ENCODE data around the gene ACER3.
"Not testable (repeated sequence)": the region's sequence is repeated elsewhere in the genome, so short reads cannot be mapped to it uniquely, and the experiment has no call there.

ACER3 gene

GRCh38 chr11:76880956-76881355, 20.2 kb downstream of the ACER3 start:
- no peak for DNase-seq

DNA sequence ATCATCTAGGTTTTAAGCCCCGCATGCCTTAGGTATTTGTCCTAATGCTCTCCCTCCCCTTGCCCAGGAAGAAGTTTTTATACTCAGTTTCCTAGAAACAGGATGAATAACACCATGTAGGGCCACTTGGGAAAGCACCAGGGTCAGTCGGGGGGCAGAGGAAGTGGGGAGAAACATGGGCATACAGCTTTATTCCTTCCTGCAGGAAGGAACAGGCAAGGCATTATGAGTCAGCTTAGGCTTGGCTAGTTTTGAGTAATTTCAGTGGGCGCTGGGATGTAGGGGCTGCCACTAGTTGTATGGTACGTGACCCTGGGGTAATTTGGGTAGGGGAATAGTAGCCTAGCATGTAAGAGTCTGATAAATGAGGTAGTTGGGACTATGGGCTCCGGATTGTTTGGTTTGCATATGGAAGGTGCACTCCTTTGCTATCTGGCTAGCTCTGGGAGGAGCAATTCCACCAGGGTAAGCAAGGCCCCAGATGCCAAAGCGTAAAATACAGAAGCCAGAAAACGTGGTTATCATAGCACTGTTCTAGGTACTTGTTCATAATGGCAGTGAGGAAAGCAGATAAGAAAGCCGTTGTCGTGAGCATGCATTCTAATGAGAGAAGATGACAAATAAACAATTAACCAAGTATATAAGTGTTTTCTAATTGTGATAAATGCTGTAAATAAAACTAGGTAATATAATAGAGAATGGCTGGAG, 24.8 kb downstream of the ACER3 start:
- DNase-seq = no peak

DNA sequence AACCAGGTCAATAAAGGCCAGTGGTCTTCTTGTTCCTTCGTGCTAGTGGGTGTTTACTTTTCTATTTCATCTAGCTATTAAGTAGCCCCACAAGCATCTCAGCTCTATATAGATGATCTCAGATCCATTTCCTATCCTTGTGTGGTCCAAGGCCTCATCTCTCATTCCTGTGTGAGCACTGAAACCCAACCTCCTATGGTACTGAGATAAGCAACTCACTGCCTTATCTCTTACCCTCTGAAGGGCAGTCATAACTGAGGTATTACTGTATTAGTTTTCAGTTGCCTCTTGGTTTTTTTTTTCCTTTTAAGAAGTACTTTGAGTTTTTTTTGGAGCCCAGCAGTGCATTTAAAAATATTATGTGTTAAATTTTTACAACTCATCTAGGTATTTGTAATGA, 28.3 kb downstream of the ACER3 start:
- no peak for DNase-seq

GRCh38 chr11:76889411-76889975, 28.8 kb downstream of the ACER3 start:
- no peak for DNase-seq

DNA sequence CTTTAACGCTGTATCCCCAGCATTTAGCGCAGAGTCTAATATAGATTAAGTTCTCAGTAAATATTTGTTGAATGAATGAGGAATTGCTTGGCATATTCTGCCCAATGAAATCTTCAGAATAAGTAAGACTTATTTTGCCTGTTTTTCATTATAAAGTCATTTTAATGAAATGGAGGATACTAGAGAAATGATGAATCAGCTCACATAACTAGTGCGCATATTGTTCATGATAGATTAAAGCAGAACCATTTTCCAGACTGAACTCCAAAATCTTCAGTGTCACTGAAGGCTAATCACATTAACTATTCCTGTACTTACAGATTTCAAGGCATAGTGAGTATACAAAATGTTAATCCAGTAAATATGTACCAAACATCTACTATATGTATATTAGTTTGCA, 29.6 kb downstream of the ACER3 start:
- no peak for DNase-seq

DNA sequence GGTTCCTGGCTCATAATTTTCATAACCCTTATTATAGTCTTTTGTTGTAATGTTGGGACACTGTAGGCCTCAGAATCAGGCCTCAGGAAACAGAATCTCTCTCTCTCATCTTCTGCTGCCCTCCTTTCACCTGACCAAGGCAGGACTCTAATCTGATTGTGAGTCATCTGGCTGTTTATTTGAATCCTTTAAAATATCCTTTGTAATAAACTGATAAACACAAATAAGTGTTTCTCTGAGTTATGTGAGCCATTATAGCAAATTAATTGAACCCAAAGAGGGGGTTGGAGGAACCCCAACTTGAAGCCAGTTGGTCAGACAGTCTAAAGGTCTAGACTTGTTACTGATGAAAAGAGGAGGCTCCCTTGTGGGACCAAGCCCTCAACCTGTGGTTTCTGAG, 30.6 kb downstream of the ACER3 start:
- no peak for DNase-seq

- no peak for DNase-seq
Observed at GRCh38 chr11:76891793-76892192, 31.1 kb downstream of the ACER3 start.

DNA sequence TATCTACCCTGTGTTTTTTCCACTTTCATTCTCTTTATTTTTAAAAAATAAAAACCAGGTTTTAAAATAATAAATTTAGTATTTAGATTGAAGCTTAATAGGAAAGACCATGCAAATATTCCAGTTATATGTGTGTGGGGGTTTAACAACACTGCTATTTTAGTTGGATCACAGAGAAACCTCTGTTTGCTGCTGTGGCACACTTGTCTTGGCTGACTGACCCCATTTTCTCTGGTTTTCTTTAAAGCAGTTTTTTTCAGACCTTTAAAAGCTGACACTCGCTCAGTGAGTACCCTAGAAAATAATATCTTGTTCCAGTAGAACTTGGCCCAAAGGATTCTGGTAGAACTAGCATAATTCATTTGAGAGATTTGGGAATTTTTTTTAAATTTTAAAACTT, 31.6 kb downstream of the ACER3 start:
- no peak for DNase-seq

GRCh38 chr11:76897233-76897632, 36.5 kb downstream of the ACER3 start:
- no peak for DNase-seq

DNA sequence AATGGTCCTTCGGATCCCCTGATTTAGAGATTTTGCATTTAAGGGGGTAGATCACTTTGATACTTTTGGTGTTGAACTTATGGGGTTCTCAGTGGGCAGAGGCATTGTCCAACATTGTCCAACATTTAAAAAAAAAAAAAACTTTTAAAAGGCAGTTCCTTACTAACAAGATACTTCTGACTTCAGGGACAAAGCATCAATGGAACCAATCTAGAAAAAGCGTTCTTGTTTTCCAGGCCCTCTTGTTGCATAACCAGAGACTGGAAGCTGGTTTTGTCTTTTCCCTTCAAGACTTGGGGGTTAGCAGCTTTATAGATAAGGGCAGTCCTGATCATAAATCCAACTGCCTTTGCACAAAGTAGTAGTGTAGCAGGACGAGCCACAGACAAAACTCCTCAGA, 40.4 kb downstream of the ACER3 start:
- DNase-seq = no peak

DNA sequence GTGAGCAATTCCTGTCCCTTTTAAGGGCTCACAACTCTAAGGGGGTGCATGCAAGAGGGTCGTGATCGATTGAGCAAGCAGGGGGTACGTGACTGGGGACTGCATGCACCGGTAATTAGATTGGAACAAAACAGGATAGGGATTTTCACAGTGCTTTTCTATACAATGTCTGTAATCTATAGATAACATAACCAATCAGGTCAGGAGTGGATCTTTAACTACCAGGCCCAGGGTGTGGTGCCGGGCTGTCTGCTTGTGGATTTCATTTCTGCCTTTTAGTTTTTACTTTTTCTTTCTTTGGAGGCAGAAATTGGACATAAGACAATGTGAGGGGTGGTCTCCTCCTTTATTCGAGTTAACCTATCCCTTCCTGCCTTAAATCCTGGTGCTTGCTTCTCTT, 40.9 kb downstream of the ACER3 start:
- DNase-seq = not testable (repeated sequence)

DNA sequence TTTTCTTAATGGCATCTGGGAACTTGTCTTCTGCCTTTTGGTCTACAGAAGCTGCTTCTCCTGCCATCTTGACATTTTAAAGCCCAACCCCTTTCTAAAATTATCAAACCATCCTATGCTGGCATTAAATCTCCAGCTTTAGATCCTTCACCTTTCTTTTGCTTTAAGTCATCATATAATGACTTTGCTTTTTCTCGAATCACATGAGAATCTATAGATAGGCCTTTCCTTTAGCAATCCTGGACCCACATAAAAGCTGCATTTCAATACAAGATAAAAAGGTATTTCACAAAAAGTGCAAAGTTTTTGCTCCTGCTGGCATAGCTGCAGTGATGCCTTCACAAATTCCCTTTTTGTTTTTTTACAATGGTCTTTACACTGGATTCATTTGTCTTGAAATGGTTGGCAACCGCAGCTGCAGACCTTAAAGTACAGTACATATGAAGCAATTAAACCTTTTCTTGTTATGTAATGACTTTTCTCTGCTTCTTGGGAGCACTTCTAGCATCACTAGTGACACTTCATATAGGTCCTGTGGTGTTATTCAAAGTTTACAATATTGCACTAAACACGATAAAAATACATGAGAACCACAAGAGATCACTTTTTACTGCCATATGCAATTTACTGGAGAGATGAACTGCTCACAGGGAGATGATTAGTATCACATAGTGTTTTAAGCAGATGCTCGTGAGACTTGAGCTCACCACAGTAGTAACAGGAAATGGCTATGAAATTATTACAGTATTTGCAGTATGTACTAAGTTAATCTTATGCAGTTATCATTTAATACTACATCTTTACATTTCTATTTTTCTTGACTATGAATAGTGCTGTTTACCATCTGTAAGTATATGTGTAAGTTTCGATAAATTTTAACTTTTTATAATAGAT, 41.6 kb downstream of the ACER3 start:
- no peak for DNase-seq

GRCh38 chr11:76903325-76903724, 42.6 kb downstream of the ACER3 start:
- no peak for DNase-seq

DNA sequence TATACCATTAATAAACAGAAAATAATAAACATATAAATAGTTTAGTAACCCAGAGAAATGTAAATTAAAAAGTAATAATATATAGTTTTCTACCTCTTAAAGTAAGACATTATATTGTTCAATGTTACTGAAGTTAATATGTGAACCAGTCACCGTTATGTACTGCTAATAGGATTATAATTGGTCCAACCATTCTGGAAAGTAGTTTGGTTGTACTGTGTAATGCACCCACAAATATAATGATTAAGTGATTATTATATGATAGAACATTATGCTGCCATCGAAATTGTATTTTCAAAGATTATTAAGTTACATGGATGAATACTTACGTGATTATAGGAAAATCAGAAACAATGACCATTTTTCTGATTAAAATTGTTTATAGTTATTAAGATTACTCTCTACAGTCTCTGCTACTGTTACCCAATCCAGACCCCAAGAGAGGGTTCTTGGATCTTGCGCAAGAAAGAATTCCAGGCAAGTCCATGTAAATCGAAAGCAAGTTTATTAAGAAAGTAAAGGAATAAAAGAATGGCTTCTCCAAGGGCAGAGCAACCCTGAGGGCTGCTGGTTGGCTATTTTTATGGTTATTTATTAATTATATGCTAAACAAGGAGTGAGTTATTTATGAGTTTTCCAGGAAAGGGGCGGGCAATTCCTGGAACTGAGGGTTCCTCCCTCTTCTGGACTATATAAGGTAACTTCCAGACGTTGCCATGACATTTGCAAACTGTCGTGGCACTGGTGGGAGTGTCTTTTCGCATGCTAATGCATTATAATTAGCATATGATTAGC, 50.1 kb downstream of the ACER3 start:
- no peak for DNase-seq

DNA sequence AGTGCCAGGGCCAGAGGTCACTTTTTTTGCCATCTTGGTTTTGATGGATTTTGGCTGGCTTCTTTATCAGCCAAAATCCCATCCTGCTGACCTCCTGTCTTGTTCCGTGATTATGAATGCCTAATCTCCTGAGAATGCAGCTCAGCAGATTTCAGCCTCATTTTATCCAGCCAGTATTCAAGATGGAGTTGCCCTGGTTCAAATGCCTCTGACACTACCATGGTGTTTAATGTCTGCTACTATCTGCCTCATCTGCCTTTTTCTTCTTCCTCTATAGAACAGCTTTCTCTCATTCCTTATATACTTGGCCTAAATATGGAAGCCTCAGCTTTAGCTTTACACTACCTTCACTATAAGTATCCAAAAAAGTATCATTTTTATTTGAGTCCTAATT, 50.7 kb downstream of the ACER3 start:
- no peak for DNase-seq

DNA sequence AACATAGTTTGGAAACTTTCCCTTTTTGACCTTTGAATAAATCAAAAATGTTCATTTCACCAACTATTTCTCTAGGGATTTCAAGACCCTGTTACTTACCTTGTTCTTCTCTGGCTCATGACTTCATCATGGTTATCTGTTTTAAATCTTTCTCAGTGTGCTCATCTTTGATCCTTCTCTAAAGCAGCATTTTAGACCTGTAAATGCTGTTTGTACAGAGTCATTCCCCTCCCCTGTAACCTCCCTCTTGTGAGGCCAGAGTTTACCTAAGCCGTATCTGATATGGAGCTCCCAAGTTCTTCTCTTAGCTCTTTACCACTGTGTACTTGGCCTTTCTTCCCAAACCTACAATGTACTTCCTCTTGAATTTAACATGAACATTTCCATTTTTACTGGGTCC, 56.0 kb downstream of the ACER3 start:
- DNase-seq = no peak

DNA sequence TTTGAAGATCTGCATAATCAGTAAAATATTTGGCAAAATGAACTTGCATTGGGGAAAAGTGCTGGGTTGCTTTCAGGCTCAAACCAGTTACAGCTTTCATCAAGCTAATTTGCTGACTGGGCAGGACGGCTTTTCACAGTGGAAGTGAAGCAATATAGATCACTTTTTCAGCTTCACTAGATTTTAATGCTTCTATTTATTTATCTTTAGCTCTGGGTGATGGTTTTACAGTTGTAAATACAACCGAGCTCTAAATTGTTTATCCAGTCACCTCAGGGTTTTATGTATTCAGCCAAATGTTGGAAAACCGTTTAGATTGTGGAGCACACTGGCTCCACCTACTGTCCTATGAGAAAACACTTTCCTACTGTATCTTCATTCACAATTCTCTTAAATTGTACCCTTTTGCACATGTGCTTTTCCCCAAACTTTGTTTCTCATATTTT, 58.2 kb downstream of the ACER3 start:
- no peak for DNase-seq

- DNase-seq = no peak
Observed at GRCh38 chr11:76919467-76919866, 58.7 kb downstream of the ACER3 start.

DNA sequence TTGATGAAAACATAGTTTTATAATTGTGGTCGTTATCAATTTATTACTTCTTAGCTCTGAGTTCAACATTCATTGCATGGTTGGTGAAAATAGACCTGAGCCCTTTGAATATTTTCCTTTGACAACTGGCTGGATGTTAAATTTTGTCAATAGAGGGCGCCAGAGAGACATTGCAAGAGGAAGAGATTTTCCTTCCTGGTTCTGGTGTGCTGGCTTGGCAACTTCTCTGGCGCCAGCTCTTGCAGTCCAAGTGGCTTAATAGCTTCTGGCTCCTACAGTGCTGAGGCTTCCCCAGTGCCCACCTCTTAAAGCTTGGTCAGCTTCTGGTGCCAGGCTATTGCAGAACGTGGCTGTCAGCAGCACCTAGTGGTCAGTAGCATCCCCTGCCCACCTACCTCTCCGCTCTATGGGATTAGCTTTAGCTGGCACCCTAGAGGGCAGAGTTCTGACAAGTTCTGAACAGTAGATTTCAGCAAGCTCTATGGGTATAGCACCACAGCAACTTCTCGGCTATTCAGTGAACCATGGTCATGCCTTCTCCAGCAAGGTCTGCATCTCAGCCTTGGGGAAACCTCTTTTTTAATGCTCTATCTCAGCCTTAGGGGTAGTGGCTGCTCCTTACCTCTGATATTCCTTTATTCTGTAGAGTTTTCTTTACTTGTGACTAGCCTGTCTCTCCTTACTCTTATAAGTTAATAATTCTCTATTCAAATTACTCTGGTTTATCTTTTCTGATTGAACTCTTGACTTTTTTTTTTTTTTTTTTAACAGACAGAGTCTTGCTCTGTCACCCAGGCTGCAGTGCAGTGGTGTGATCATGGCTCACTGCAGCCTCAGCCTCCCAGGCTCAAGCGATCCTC, 59.4 kb downstream of the ACER3 start:
- DNase-seq = peak; percentile 39

DNA sequence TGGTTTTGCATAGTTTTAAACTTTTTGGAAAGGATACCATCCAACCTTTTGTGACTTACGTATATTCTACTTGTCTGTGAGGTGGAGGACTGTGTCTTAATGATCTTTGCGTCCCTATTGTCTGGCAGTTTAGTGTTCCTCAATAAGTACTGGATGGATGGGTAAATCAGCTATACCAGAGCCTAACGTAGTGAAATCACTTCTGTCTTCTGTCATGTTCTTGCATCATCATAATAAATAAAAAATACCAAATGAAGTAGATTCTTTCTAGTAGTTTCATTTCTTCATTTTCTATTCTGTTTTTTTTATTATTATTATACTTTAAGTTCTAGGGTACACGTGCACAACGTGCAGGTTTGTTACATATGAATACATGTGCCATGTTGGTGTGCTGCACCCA, 66.4 kb downstream of the ACER3 start:
- no peak for DNase-seq

DNA sequence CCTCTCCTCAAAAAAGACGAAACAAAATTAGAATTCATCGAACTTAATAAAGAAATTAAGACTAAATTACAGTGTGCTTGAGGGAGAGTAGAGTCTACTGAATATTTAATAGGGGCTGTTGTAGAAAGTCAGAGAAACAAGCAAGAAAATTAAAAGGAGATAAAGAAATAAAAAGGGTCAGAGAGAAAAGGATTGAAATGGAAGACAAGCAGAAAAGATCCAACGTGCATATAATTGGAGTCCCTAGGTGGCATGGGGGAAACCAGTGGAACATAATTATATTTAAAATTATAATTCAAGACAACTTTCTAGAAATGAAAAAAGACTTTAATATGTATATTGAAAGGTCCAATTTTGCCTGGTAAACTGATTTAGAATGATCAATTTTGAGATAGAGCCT, 74.3 kb downstream of the ACER3 start:
- no peak for DNase-seq

- no peak for DNase-seq
Observed at GRCh38 chr11:76939219-76939631, 78.5 kb downstream of the ACER3 start.
